HepG2 (cell line): ENCODE results near the gene DLG4. TPM values are rescaled to one million over a fixed set of nuclear protein-coding genes. Genes with fewer than 3 reads are reported as not detected.

Experiments used
- AFF4 ChIP-seq: sonication (generic); formaldehyde crosslinking; IDR thresholded peaks from 2 replicates; pipeline ENCODE4 v1.4.0; 2020; ENCODE audit warnings: missing genetic modification reagents
- ATM ChIP-seq: fragments of 450-650 bp; IDR thresholded peaks from 2 replicates; pipeline ENCODE4 v1.7.1; 2017; ENCODE audit warnings: mild to moderate bottlenecking, borderline replicate concordance
- HMGXB4 ChIP-seq, 2 experiments: sonication (generic) in 1 of 2; formaldehyde crosslinking in 1 of 2; IDR thresholded peaks; 2 replicates each; pipeline versions ENCODE4 v1.4.0 to v1.6.1; 2018 to 2020; ENCODE audit warnings: missing genetic modification reagents in 2 of 2, borderline replicate concordance in 1 of 2, low read depth in 1 of 2, mild to moderate bottlenecking in 1 of 2, missing biosample characterization in 1 of 2
- JARID2 ChIP-seq: sonication (generic); formaldehyde crosslinking; IDR thresholded peaks from 2 replicates; pipeline ENCODE4 v1.8.1; 2023; ENCODE audit warnings: missing genetic modification reagents, inconsistent platforms; ENCODE audit not compliant: insufficient replicate concordance
- MED8 ChIP-seq: sonication (generic); formaldehyde crosslinking; IDR thresholded peaks from 2 replicates; pipeline ENCODE4 v1.8.1; 2023; ENCODE audit warnings: mild to moderate bottlenecking, missing genetic modification reagents; ENCODE audit not compliant: insufficient replicate concordance
- SAFB2 ChIP-seq: sonication (generic); formaldehyde crosslinking; IDR thresholded peaks from 2 replicates; pipeline ENCODE4 v1.5.1; 2020; ENCODE audit warnings: missing genetic modification reagents, low read depth, mild to moderate bottlenecking, borderline replicate concordance
- TCF7L2 ChIP-seq: IDR thresholded peaks from 2 replicates; pipeline ENCODE4 v1.6.1; 2011; ENCODE audit warnings: mild to moderate bottlenecking, low read depth, low read length, moderate library complexity
- YEATS2 ChIP-seq: sonication (generic); formaldehyde crosslinking; IDR thresholded peaks from 2 replicates; pipeline ENCODE4 v1.4.0; 2020; ENCODE audit warnings: missing genetic modification reagents, borderline replicate concordance
- ZBTB46 ChIP-seq: sonication (generic); formaldehyde crosslinking; IDR thresholded peaks from 2 replicates; pipeline ENCODE4 v1.4.0; 2020; ENCODE audit warnings: mild to moderate bottlenecking, missing genetic modification reagents, borderline replicate concordance
- ZFYVE20 ChIP-seq: sonication (generic); formaldehyde crosslinking; IDR thresholded peaks from 2 replicates; pipeline ENCODE4 v1.8.0; 2023; ENCODE audit warnings: low read depth, mild to moderate bottlenecking, moderate library complexity, missing genetic modification reagents, borderline replicate concordance
- ZNF558 ChIP-seq: sonication (generic); formaldehyde crosslinking; IDR thresholded peaks from 2 replicates; pipeline ENCODE4 v1.9.0; 2022; ENCODE audit warnings: mild to moderate bottlenecking, missing genetic modification reagents, borderline replicate concordance
- ZNF800 ChIP-seq: sonication (generic); formaldehyde crosslinking; IDR thresholded peaks from 2 replicates; pipeline ENCODE4 v1.4.0; 2020; ENCODE audit warnings: missing genetic modification reagents
- ZSCAN29 ChIP-seq: sonication (generic); formaldehyde crosslinking; conservative IDR thresholded peaks from 2 replicates; pipeline ENCODE4 v1.4.0; 2020; ENCODE audit warnings: mild to moderate bottlenecking, missing genetic modification reagents
- polyA plus RNA-seq, 8 experiments: library from polyadenylated mRNA; depleted of rRNA in 3 of 8; stranded (reverse) in 7 of 8; unstranded in 1 of 8; fragments of >200 nt; fragmentation: Illumina TruSeq in 4 of 8; extraction: Trizol in 4 of 8; gene quantifications; 2 replicates each; pipeline versions ENCODE4 v1.2.1 to v1.2.3, GENCODE V29; 2011 to 2016; ENCODE audit warnings: low read depth in 4 of 8, missing spikeins in 1 of 8, mixed read lengths in 1 of 8; ENCODE audit not compliant: insufficient read depth in 1 of 8
- total RNA-seq, 5 experiments: library from RNA; depleted of rRNA; stranded (reverse); fragments of >200 nt; fragmentation: Illumina TruSeq; extraction: Trizol; gene quantifications; 2 replicates each; pipeline ENCODE4 v1.2.3, GENCODE V29; 2016; ENCODE audit warnings: low read depth in 1 of 5

Gene DLG4
- total and polyA plus RNA-seq, 2 of the 13 experiments (the other 11 are each of a cell fraction or from before 2014, with no cell fraction given) = 0.71 to 4.3 TPM

GRCh38 chr17:7167832-7168231 lies 51.8 kb downstream of the DLG4 start (continued):
- no peak for TF ChIP-seq AFF4
- TF ChIP-seq TCF7L2 = no peak
- no peak for TF ChIP-seq SAFB2 (CRISPR knock-in tag)
- no peak for TF ChIP-seq ATM
- no peak for TF ChIP-seq ZNF558 (CRISPR knock-in tag)
- TF ChIP-seq ZFYVE20 = no peak
- TF ChIP-seq JARID2 = no peak
- TF ChIP-seq ZNF800 (CRISPR knock-in tag) = no peak
- no peak for TF ChIP-seq MED8 (CRISPR knock-in tag)
- no peak for TF ChIP-seq HMGXB4 (CRISPR knock-in tag; IDR thresholded peaks at IDR 0.05; ENCODE audit: borderline replicate concordance in 1 of 2, low read depth in 1 of 2)
- peak; percentile 76 for TF ChIP-seq ZSCAN29 (CRISPR knock-in tag)
- no peak for TF ChIP-seq ZBTB46
- no peak for TF ChIP-seq YEATS2
